ENCODE data around the gene PSMB7.

PSMB7 gene

GRCh38 chr9:124373386-124373785 is 41.9 kb downstream of the PSMB7 start:
- Histone ChIP-seq H3K27me3 (ENCODE audit: control insufficient read depth, low read length) (no peaks in the 10 kb centered on the region), H3K9me3 (ENCODE audit: control insufficient read depth, insufficient read depth, low read length) (no peaks in the 10 kb centered on the region), H3K79me2 (ENCODE audit: control insufficient read depth, low read length) (peaks cover 60% of the 10 kb centered on the region), H3K4me2 (ENCODE audit: low read length) (no peak overlapping the region), H3F3A (ENCODE audit: control insufficient read depth, insufficient read depth) (no peaks in the 10 kb centered on the region), H4K20me1 (ENCODE audit: control insufficient read depth, insufficient read depth, low read depth, low read length) (peaks cover 8% of the 10 kb centered on the region; the same call in 1 of the 2 replicates), H3K9me2 (replicated peaks; ENCODE audit: control insufficient read depth, low read length) (no peaks in the 10 kb centered on the region), H3K27ac (ENCODE audit: low read depth, low read length) (no peak overlapping the region), H3K4me1 (ENCODE audit: control insufficient read depth, low read length) (no peaks in the 10 kb centered on the region), H3K4me3 (ENCODE audit: low read length) (no peak overlapping the region), H3K36me3 (ENCODE audit: control insufficient read depth, low read length) (peaks cover 17% of the 10 kb centered on the region; the same call in 1 of the 2 replicates)
- TF ChIP-seq, protein P1, sequence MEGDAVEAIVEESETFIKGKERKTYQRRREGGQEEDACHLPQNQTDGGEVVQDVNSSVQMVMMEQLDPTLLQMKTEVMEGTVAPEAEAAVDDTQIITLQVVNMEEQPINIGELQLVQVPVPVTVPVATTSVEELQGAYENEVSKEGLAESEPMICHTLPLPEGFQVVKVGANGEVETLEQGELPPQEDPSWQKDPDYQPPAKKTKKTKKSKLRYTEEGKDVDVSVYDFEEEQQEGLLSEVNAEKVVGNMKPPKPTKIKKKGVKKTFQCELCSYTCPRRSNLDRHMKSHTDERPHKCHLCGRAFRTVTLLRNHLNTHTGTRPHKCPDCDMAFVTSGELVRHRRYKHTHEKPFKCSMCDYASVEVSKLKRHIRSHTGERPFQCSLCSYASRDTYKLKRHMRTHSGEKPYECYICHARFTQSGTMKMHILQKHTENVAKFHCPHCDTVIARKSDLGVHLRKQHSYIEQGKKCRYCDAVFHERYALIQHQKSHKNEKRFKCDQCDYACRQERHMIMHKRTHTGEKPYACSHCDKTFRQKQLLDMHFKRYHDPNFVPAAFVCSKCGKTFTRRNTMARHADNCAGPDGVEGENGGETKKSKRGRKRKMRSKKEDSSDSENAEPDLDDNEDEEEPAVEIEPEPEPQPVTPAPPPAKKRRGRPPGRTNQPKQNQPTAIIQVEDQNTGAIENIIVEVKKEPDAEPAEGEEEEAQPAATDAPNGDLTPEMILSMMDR (IDR thresholded peaks at IDR 0.05; ENCODE audit: low read depth, low read length, poor library complexity, severe bottlenecking), result no peak
- no peak for TF ChIP-seq EZH2phosphoT487 (IDR thresholded peaks at IDR 0.05; ENCODE audit: borderline replicate concordance, low read length)

DNA sequence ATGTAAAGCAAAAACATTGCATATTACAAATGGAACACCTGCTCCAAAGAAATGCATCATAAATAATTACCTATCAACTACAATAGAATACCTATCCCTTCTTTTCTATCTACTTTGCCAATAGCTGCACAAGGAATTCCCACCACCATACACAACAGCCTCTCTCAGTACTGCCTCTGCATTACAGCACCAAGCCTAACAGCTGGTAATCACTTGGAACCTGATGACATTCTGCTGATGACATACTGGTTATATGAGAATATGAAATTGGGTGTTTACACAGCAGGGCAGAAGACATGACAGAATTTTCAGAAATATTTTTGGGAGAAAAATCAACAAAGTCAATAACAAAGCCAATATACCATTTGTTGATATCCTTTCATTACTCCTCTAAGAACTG is 43.2 kb downstream of the PSMB7 start:
- H3K4me1 ChIP-seq (ENCODE audit: control insufficient read depth, low read length), result no peaks in the 10 kb centered on the region
- peaks cover 8% of the 10 kb centered on the region; the same call in 1 of the 2 replicates for H4K20me1 ChIP-seq (ENCODE audit: control insufficient read depth, insufficient read depth, low read depth, low read length)
- no peak overlapping the region for H3K4me2 ChIP-seq (ENCODE audit: low read length)
- no peaks in the 10 kb centered on the region for H3K9me2 ChIP-seq (replicated peaks; ENCODE audit: control insufficient read depth, low read length)
- H3K36me3 ChIP-seq (ENCODE audit: control insufficient read depth, low read length), result peaks cover 17% of the 10 kb centered on the region; the same call in 1 of the 2 replicates
- H3K9me3 ChIP-seq (ENCODE audit: control insufficient read depth, insufficient read depth, low read length), result no peaks in the 10 kb centered on the region
- TF ChIP-seq EZH2phosphoT487 (IDR thresholded peaks at IDR 0.05; ENCODE audit: borderline replicate concordance, low read length), result no peak
- TF ChIP-seq, protein P1 (IDR thresholded peaks at IDR 0.05; ENCODE audit: low read depth, low read length, poor library complexity, severe bottlenecking), result no peak
- H3K79me2 ChIP-seq (ENCODE audit: control insufficient read depth, low read length), result peaks cover 54% of the 10 kb centered on the region
- no peaks in the 10 kb centered on the region for H3F3A ChIP-seq (ENCODE audit: control insufficient read depth, insufficient read depth)
- H3K4me3 ChIP-seq (ENCODE audit: low read length), result no peak overlapping the region
- no peak overlapping the region for H3K27ac ChIP-seq (ENCODE audit: low read depth, low read length)
- no peaks in the 10 kb centered on the region for H3K27me3 ChIP-seq (ENCODE audit: control insufficient read depth, low read length)

DNA sequence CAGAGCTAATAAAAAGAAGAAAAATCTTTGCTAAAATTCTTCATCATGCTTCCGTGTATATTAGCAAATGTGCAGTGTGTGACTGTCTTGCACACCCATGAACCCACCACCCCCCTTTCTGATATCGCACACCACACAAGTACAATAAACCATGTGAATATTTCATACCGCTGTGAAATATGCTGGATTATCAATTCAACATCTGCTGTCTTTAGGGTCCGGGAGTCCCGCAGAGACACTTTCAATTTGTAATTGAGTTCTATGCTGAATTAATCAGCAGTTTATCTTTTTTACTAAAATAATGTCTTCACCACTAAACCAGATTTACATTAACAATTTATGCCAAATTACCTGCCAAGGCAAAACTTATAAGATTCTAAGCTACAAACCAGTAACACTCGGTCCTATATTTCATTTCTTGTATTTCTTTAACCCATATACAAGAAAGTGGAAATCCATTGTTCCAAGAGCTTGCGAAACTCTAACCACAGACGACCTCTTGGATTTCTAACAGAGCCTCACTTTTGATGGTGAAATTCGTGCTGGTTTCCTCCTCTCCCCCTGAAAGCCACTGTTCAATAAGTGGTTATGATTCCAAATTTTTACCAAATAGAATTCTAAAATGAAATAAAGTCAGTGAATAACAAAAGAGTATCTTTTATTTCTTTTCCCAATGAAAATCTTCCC is 44.2 kb downstream of the PSMB7 start:
- peaks cover 16% of the 10 kb centered on the region; the same call in 1 of the 2 replicates for H3K36me3 ChIP-seq (ENCODE audit: control insufficient read depth, low read length)
- H3K27me3 ChIP-seq (ENCODE audit: control insufficient read depth, low read length), result no peaks in the 10 kb centered on the region
- peaks cover 8% of the 10 kb centered on the region; the same call in 1 of the 2 replicates for H4K20me1 ChIP-seq (ENCODE audit: control insufficient read depth, insufficient read depth, low read depth, low read length)
- no peaks in the 10 kb centered on the region for H3F3A ChIP-seq (ENCODE audit: control insufficient read depth, insufficient read depth)
- no peaks in the 10 kb centered on the region for H3K4me1 ChIP-seq (ENCODE audit: control insufficient read depth, low read length)
- H3K4me3 ChIP-seq (ENCODE audit: low read length), result no peak overlapping the region
- no peak overlapping the region for H3K4me2 ChIP-seq (ENCODE audit: low read length)
- no peak for TF ChIP-seq EZH2phosphoT487 (IDR thresholded peaks at IDR 0.05; ENCODE audit: borderline replicate concordance, low read length)
- TF ChIP-seq, protein P1 (IDR thresholded peaks at IDR 0.05; ENCODE audit: low read depth, low read length, poor library complexity, severe bottlenecking), result no peak
- peaks cover 57% of the 10 kb centered on the region for H3K79me2 ChIP-seq (ENCODE audit: control insufficient read depth, low read length)
- H3K27ac ChIP-seq (ENCODE audit: low read depth, low read length), result no peak overlapping the region
- H3K9me2 ChIP-seq (replicated peaks; ENCODE audit: control insufficient read depth, low read length), result no peaks in the 10 kb centered on the region
- no peaks in the 10 kb centered on the region for H3K9me3 ChIP-seq (ENCODE audit: control insufficient read depth, insufficient read depth, low read length)

Data from DOHH2 (cell line).